ENCODE results near the gene ZGRF1. TPM values are rescaled to one million over a fixed set of nuclear protein-coding genes. Genes with fewer than 3 reads are reported as not detected.

The ZGRF1 gene
- total RNA-seq, 4 donors from 2014 or later = 4.4 to 7.7 (median 6.6) TPM

DNA sequence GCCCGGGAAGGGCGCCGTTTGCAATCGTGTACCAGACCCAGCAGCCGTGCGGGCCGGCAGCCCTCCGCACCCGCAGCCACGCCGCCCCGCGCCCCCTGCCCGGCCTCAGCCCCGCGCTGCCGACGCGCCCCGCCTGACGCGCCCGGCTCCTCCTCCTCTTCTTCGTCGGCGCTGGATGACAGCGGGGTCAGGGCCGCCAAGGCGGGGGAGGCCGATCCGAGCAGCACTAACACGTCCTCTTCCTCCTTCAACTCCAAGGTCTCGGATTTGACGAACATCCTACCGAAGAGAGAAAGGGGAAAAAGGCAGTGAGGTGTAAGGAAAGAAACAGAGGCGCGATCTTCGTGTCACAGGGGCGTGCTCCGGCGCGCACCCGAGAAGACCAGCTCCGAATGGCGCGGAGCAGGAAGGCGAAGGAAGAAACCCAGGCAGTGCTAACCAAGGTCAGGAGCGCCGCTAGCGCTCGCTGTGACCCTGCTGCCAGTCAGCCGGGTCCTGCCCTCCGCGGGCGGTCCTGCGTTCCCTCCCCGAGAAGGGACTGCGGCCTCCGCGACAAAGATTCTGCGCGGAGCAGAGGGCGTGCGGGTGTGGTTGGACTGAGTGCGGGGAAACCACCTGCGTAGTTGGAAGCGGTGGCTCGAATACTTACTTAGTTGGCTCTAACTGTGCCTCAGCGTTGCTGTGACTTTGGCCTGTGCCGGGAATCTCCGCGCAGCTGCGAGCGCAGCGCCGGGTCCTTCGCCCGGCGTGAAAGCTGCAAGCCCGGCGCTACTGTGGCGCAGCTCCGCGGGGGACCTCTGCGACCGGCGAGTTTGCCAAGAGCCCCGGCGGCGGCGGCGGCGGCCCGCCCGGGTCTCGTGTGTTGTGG, 121.3 kb downstream of the ZGRF1 start:
- TF ChIP-seq CTCF (IDR thresholded peaks at IDR 0.05; ENCODE audit: low read depth) = no peak

- TF ChIP-seq CTCF (IDR thresholded peaks at IDR 0.05; ENCODE audit: low read depth) = no peak
These were observed 122.0 kb downstream of the ZGRF1 start for GRCh38 chr4:112514647-112515197.

DNA sequence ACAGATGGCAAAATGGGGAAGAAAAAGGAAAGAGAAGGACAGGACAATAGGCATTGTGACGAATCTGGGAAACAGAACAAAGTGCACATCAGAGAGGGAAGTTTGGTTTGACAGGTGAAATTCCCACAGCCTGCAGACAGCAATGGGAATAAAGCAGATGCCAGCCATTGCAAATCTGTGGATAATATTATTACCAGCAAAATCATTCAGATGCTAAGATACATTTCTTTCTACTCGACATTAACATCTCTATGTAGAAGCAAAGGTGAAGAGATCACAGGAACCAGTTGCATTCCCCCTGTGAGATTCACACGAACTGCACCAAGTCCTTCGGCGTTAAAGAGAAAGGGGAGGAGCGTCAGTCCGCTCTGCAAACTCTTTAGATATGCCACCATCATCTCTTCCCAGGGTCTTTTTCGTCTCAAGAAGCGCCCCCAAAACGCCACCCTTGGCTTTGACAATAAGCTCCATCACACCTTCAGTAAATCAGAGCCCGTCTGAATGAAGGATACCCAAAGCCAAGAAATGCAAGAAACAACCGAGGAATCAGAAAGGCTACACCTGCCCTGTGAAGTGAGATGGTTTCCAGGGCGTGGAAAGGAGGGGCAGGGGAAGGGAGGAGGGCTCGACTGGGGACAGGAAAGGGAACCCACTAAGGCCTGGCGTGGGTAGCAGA, 122.6 kb downstream of the ZGRF1 start:
- TF ChIP-seq CTCF (IDR thresholded peaks at IDR 0.05; ENCODE audit: low read depth) = no peak

GRCh38 chr4:112511803-112512118, 124.9 kb downstream of the ZGRF1 start:
- no peak for TF ChIP-seq CTCF (IDR thresholded peaks at IDR 0.05; ENCODE audit: low read depth)

DNA sequence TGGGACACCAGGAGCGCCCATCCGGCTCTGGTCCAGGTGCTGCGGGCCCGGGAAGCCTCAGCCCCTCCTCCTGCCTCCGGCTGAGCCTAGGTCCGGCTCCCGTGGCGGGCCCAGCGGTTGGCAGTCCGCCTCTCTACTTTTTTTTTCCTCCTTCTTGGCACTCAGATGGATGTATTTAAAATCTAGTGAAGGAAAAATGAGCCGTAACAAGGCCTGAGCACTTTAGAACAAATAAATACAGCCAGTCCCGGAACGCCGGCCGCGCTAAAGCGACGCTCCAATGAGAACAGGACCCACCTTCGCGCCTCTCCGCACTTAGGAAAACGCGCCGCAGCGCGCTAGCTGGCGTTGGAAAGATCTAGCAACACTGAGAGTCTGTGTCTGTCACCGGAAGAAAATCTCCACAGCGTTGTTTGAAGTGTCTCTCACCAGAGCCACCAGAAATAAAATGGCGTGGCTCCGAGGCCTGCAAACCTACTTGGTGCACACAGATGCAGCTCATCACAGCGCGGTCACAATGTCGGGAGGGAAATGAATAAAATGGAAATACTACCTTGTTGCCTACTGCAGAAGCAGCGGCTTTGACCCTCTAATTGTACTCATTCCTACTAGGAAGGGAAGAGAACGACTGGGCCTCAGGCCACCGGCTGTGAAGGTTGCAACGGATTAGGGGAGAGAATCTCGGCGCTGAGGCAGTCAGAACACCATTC, 125.5 kb downstream of the ZGRF1 start:
- TF ChIP-seq CTCF (IDR thresholded peaks at IDR 0.05; ENCODE audit: low read depth) = no peak

DNA sequence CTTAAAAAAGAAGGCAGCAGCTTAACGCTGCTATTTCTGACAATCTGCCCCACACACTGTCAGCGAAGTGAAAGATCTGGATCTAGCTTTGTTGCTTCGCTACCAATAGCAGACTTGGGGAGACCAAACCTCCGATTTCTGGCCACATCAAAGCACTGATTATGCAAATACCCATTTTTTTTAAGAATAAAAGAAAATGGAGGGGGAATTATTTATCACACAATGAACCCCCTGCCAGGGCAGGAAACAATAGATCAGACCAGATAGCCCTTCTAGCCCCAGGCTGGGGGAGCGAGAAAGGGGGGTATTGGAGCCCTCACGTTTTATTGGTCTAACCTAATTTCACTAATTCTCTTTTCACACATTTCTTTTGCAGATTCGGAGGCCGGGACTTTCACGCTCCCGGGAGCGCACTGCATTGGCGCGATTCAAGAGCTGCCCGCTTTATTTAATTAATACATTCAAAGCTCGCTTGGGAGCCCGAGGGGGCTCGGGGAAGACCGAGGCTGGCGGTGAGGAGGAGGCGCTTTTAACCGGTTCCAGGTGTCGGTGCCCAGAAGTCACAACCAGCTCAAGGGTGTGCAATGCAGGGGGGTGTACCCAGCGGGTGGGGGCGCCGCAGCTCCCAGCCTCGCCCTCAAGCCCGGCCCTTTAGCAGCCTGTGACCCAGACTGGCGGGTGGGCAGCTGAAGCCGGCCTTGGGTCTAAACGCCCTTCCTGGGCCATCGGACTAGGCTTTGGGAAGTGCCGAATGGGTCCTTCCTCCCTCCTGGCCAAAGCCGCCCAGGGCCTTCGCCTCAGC, 126.2 kb downstream of the ZGRF1 start:
- TF ChIP-seq CTCF (IDR thresholded peaks at IDR 0.05; ENCODE audit: low read depth) = no peak

Measured in subcutaneous adipose tissue (tissue), 4 donors.